GM21423 (cell line): Measurements from ENCODE around the gene CCDC85B.
"Not testable (repeated sequence)": the region's sequence is repeated elsewhere in the genome, so short reads cannot be mapped to it uniquely, and the experiment has no call there.

Experiments used
- ATAC-seq: cut with Tn5 transposase; IDR thresholded peaks from one replicate; pipeline ENCODE4 v1.9.1; 2021; ENCODE audit warnings: mild to moderate bottlenecking, moderate library complexity; ENCODE audit not compliant: unreplicated experiment

CCDC85B gene

GRCh38 chr11:65885808-65886536 lies 4.5 kb upstream of the CCDC85B start:
- ATAC-seq = no peak

- no peak for ATAC-seq
Measured at GRCh38 chr11:65886826-65887722, 3.4 kb upstream of the CCDC85B start.

GRCh38 chr11:65887723-65888162 lies 2.7 kb upstream of the CCDC85B start:
- ATAC-seq = no peak

- peak; percentile 42 for ATAC-seq
Measured at GRCh38 chr11:65888163-65888814, 2.2 kb upstream of the CCDC85B start, which contains the start of gene FIBP. FIBP (minus strand) TSS chr11:65888471; CDS start chr11:65888418, 53 bp downstream.

- no peak for ATAC-seq
Measured at GRCh38 chr11:65891219-65892136, 1.0 kb downstream of the CCDC85B start.

GRCh38 chr11:65892137-65892540 lies 1.7 kb downstream of the CCDC85B start:
- not testable (repeated sequence) for ATAC-seq

- ATAC-seq = no peak
Measured at GRCh38 chr11:65892661-65893317, 2.3 kb downstream of the CCDC85B start.

- ATAC-seq = no peak
Measured at GRCh38 chr11:65894034-65894591, 3.6 kb downstream of the CCDC85B start.

GRCh38 chr11:65895482-65895981 lies 5.1 kb downstream of the CCDC85B start:
- ATAC-seq = no peak

- no peak for ATAC-seq
Measured at GRCh38 chr11:65896034-65896999, 5.8 kb downstream of the CCDC85B start.

- no peak for ATAC-seq
Measured at GRCh38 chr11:65897020-65897471, 6.6 kb downstream of the CCDC85B start.

GRCh38 chr11:65898656-65899355 lies 8.3 kb downstream of the CCDC85B start:
- ATAC-seq = no peak

GRCh38 chr11:65899356-65900124 lies 9.1 kb downstream of the CCDC85B start:
- no peak for ATAC-seq

- peak; percentile 79 for ATAC-seq
Measured at GRCh38 chr11:65900125-65900898, 9.8 kb downstream of the CCDC85B start, which contains the start of gene FOSL1. FOSL1 (minus strand) TSS chr11:65900388; CDS start chr11:65900339, 49 bp downstream.

GRCh38 chr11:65900899-65901180 lies 10.4 kb downstream of the CCDC85B start:
- no peak for ATAC-seq

GRCh38 chr11:65903068-65903481 lies 12.6 kb downstream of the CCDC85B start:
- ATAC-seq = no peak
